Body of pancreas (tissue), 4 donors: Measurements from ENCODE around the gene RINL. TPM values are rescaled to one million over a fixed set of nuclear protein-coding genes. Genes with fewer than 3 reads are reported as not detected.

Experiments
- ATAC-seq: fragments of 150-250 bp; one replicate; pipeline ENCODE4 v1.9.1; 2016
- DNase-seq, 4 donors: peaks; one replicate each; pipeline ENCODE4 v3.0.0-alpha.2; 2019
- H3K27ac ChIP-seq, 4 donors: fragments of 200-600 bp; sonication (generic); 1 replicate in 3 of 4; 2 replicates in 1 of 4; pipeline versions ENCODE4 v1.5.1 to v1.6.1; 2016 to 2019; ENCODE audit warnings: mild to moderate bottlenecking in 1 of 4, mixed read lengths in 1 of 4, moderate library complexity in 1 of 4
- H3K27me3 ChIP-seq, 2 donors: fragments of 200-600 bp; sonication (generic); one replicate each; pipeline ENCODE4 v1.6.0; 2016; ENCODE audit warnings: mild to moderate bottlenecking in 1 of 2
- H3K36me3 ChIP-seq, 2 donors: fragments of 200-600 bp; sonication (generic); replicated peaks in 1 of 2; 2 replicates each; pipeline ENCODE4 v1.5.1; 2016; ENCODE audit warnings: low read depth in 2 of 2; ENCODE audit not compliant: insufficient read depth in 1 of 2
- H3K4me1 ChIP-seq: fragments of 200-600 bp; sonication (generic); one replicate; pipeline ENCODE4 v1.6.0; 2016
- H3K4me3 ChIP-seq, 2 donors: fragments of 200-600 bp; sonication (generic); 1 replicate in 1 of 2; 2 replicates in 1 of 2; pipeline ENCODE4 v1.5.1; 2016 to 2019
- H3K9me3 ChIP-seq, 3 donors: fragments of 200-600 bp; sonication (generic); 1 replicate in 2 of 3; 2 replicates in 1 of 3; pipeline ENCODE4 v1.5.1; 2016
- CTCF ChIP-seq, 7 experiments: fragments of 450-650 bp in 4 of 7; fragments of 200-600 bp in 3 of 7; sonication (generic) in 3 of 7; IDR thresholded peaks; one replicate each; pipeline ENCODE4 v1.5.1; 2016 to 2019; ENCODE audit warnings: antibody characterized with exemption in 7 of 7
- POLR2A ChIP-seq, 3 donors: fragments of 450-650 bp; IDR thresholded peaks; one replicate each; pipeline ENCODE4 v1.6.1; 2016; ENCODE audit warnings: antibody characterized with exemption in 3 of 3, mild to moderate bottlenecking in 2 of 3
- WGBS, 2 donors: methylation state at CpG; one replicate each; pipeline ENCODE4 v1.1.5; 2017; 5-methylcytosine and 5-hydroxymethylcytosine counted together
- intact Hi-C: fragments of 100-400 bp; cut with DNase I; formaldehyde crosslinking; loops from one replicate; pipeline ENCODE4 v1.15.1; 2023
- total RNA-seq, 2 donors: library from RNA; depleted of rRNA; stranded (reverse); fragments of >200 nt; gene quantifications; one replicate each; pipeline ENCODE4 v1.1.0, GENCODE V29; 2016

Gene RINL
- total RNA-seq, 2 donors from 2014 or later, result 6.9 to 13.7 TPM

GRCh38 chr19:38905620-38906019 lies 27.5 kb upstream of the RINL start:
- TF ChIP-seq POLR2A (IDR thresholded peaks at IDR 0.05) (no peak), CTCF (IDR thresholded peaks at IDR 0.05) (no peak)
- intact Hi-C loops, result no loop called here
- DNase-seq (no peak), ATAC-seq (no peak)
- H3K36me3 ChIP-seq, result peaks cover 3 to 13% of the 10 kb centered on the region in 2 donors
- WGBS, 2 donors, result 93% methylated on average over 4 of the region's 4 CpGs; no CpG with 5 or more reads in 1 of the 2 donors
- H3K27ac ChIP-seq, result no peak overlapping the region
- no peaks in the 10 kb centered on the region for H3K27me3 ChIP-seq
- H3K4me3 ChIP-seq, result no peak overlapping the region
- no peaks in the 10 kb centered on the region for H3K9me3 ChIP-seq
- peaks cover 11% of the 10 kb centered on the region for H3K4me1 ChIP-seq

GRCh38 chr19:38904581-38905539 lies 26.8 kb upstream of the RINL start:
- intact Hi-C loops, result no loop called here
- H3K36me3 ChIP-seq, result peaks cover 3 to 13% of the 10 kb centered on the region in 2 donors
- WGBS, 2 donors, result 83 to 88% methylated on average over 20 to 35 of the region's 35 CpGs

GRCh38 chr19:38901683-38902082 lies 23.6 kb upstream of the RINL start:
- no peak for TF ChIP-seq POLR2A (IDR thresholded peaks at IDR 0.05)
- TF ChIP-seq CTCF (IDR thresholded peaks at IDR 0.05), result no peak
- Histone ChIP-seq H3K9me3 (no peaks in the 10 kb centered on the region), H3K27me3 (no peaks in the 10 kb centered on the region), H3K27ac (no peak overlapping the region), H3K36me3 (peaks cover 3 to 7% of the 10 kb centered on the region in 2 donors), H3K4me1 (peaks cover 32% of the 10 kb centered on the region), H3K4me3 (no peak overlapping the region)
- DNase-seq (no peak), ATAC-seq (no peak)
- intact Hi-C loops, result no loop called here
- WGBS, 2 donors, result 100% methylated on average over 1 of the region's 1 CpG

More at GRCh38 chr19:38904581-38905539, 26.8 kb upstream of the RINL start:
- TF ChIP-seq POLR2A (IDR thresholded peaks at IDR 0.05), result no peak
- TF ChIP-seq CTCF (IDR thresholded peaks at IDR 0.05), result no peak
- Histone ChIP-seq H3K27ac (no peak overlapping the region), H3K4me1 (peaks cover 15% of the 10 kb centered on the region), H3K27me3 (no peaks in the 10 kb centered on the region), H3K9me3 (no peaks in the 10 kb centered on the region), H3K4me3 (no peak overlapping the region)
- no peak for ATAC-seq
- DNase-seq, result no peak

GRCh38 chr19:38900743-38901190 lies 22.7 kb upstream of the RINL start:
- DNase-seq, result no peak
- H3K36me3 ChIP-seq, result peaks cover 3 to 6% of the 10 kb centered on the region in 2 donors
- 5 to 12% methylated on average over 3 of the region's 3 CpGs for WGBS, 2 donors
- no peaks in the 10 kb centered on the region for H3K27me3 ChIP-seq
- H3K4me1 ChIP-seq, result peaks cover 32% of the 10 kb centered on the region
- H3K27ac ChIP-seq, result peak overlapping the region in 2 of 4 donors; percentile 88 to 93
- TF ChIP-seq POLR2A (IDR thresholded peaks at IDR 0.05) (no peak), CTCF (IDR thresholded peaks at IDR 0.05) (no peak)
- no peaks in the 10 kb centered on the region for H3K9me3 ChIP-seq
- no peak overlapping the region for H3K4me3 ChIP-seq
- no peak for ATAC-seq
- intact Hi-C loops, result no loop called here
